Fibroblast of pulmonary artery (primary cell): ENCODE data around the gene TJP2.

Source experiments
- DNase-seq: peaks from one replicate; pipeline ENCODE4 v3.0.0-alpha.2; 2010; ENCODE audit warnings: low read depth
- H3K4me3 ChIP-seq: replicated peaks from 2 replicates; pipeline ENCODE4 v1.5.1; 2011; ENCODE audit warnings: low read depth, mild to moderate bottlenecking, control low read depth, low read length, moderate library complexity
- TF ChIP-seq, protein P1 (sequence below): IDR thresholded peaks from 2 replicates; pipeline ENCODE4 v1.5.1; 2011; ENCODE audit warnings: mild to moderate bottlenecking, control low read depth, low read length, inconsistent platforms; ENCODE audit errors: missing control alignments

The TJP2 gene

DNA sequence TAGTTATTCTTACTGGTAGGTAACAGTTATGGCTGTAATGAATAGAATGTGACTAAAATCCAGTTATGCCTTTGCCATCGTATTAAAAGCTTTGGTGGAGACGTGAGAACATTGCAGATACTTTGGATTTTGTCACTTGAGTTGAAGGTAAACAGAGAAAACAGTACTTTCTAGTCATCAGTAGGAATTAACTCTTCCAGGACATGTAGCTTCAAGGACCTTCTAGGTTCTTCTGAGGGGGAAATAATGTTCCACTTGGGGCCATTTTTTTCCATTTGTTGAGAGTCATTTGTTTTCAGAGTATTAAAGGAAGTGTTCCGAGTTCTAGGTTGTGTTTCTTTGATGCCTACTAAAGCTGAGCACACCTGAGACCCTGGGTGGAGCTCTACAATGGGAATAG is 6.1 kb downstream of the TJP2 start:
- TF ChIP-seq, protein P1, sequence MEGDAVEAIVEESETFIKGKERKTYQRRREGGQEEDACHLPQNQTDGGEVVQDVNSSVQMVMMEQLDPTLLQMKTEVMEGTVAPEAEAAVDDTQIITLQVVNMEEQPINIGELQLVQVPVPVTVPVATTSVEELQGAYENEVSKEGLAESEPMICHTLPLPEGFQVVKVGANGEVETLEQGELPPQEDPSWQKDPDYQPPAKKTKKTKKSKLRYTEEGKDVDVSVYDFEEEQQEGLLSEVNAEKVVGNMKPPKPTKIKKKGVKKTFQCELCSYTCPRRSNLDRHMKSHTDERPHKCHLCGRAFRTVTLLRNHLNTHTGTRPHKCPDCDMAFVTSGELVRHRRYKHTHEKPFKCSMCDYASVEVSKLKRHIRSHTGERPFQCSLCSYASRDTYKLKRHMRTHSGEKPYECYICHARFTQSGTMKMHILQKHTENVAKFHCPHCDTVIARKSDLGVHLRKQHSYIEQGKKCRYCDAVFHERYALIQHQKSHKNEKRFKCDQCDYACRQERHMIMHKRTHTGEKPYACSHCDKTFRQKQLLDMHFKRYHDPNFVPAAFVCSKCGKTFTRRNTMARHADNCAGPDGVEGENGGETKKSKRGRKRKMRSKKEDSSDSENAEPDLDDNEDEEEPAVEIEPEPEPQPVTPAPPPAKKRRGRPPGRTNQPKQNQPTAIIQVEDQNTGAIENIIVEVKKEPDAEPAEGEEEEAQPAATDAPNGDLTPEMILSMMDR, result no peak
- H3K4me3 ChIP-seq, result peak overlapping the region; percentile 10
- DNase-seq, result no peak

DNA sequence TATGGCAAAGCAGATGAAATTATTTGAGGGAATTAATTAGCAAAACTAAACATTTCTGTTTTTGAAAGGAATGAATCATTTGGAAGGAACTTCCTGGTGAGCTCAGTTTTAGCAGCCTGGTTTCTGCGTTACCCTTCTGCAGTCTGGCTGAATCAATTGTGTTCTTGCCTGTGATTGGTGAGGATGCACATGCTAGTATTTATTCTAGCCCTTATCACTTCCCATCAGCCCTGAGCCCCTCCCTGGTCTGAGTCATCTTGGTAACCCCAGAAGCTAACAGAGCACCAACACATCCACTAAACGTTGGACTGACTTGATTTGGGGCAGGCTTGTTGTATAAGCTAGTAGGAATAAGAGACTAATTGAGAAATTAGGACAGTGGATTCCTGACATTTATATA is 6.6 kb downstream of the TJP2 start:
- peak; percentile 95 for DNase-seq
- TF ChIP-seq, protein P1, result no peak
- H3K4me3 ChIP-seq, result peak overlapping the region; percentile 10

DNA sequence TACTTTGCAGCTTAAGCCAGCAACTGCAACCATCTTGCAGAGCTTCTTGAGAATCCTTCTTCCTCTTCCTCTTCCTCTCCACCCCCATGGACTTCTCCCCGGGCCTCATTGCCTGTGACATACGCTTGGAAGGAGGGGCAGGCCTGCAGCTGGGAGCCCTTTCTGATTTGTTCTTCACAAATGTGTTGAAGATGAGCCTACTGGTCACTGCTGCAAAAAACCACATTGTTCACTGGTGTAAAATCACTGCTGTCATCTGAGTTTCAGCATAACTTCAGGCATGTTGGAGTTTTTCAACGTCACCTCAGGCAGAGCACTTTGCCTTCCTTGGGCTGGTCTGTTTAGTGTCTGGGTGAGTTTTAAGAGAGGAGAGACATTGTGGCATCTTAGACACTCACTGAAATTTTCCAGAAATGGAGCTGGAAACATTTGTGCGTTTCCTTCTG is 7.9 kb downstream of the TJP2 start:
- no peak overlapping the region for H3K4me3 ChIP-seq
- DNase-seq, result no peak
- TF ChIP-seq, protein P1, result no peak

DNA sequence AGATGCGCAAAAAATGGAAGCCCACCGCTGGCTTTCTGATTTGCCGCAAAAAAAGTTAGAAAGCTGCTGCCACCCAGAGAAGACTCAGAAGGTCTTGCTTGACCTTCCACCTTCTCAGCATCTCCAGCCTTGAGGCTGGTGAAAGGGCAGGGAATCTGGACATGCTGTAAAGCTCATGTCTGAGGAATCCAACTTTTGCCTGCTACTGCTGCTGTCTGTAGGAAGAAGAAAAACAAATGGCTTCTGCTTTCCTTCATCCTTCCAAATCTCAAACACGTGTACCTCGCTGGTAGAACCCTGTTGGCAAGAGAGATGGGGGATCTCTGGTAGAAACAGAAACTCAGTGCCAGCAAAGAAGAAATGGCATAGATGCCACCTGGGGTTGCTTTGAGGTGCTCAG is 10.2 kb downstream of the TJP2 start:
- TF ChIP-seq, protein P1, result no peak
- no peak for DNase-seq

DNA sequence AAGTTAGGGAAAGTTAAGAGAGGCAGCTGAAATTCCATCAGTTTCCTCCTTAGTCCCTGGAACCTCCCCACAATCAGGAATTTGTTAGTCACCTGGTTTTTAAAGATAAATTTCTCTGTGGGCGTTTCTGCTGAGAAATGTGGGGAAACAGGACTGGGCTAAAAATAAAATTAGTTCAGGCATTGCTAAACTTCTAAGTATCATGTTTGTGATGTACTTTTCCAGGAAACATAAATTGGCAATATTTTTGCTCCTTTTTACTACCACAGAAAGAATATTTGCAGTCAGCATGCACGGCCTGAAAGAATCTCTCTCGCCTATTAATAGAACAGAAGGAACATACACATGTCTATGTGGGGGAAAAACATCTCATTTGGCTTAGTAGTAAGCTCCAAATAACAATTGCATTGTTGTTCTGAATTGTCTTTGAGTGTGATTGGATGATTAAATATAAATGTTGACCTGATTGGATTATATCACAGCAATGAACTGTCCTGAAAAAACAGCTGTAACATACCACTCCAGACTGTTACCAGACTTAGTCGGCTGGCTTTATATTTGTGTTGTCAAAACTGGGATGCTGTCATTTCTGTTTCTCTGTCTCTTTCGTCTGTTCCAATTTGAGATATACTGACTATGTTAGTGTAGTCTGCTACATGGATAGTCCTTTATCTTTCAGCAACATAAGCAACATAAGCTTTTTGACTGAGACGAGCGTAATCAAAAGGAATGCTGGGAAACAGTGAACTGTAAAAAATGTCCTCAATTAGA is 12.9 kb downstream of the TJP2 start:
- TF ChIP-seq, protein P1, result no peak
- peak overlapping the region; percentile 27 for H3K4me3 ChIP-seq
- peak; percentile 83 for DNase-seq

More for the DNA sequence above, 10.2 kb downstream of the TJP2 start:
- H3K4me3 ChIP-seq, result no peak overlapping the region

DNA sequence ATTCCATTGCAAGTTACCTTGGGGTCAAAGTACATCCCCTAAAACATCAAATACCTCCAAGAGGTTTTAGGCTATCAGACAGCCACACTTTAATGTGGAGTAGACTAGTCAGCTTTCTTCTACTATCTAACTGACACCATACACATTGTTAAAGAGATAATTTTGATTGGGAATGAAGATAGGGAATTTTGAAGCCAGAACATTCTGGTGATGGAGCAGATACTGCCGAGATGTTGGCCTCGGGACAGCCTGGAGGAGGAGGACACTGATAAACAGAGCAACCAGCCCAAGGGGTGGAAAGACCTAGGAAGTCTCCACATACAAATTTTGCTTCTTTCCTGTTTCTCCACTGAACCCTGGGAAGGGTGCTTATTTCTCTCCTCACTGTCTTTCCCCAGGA is 14.9 kb downstream of the TJP2 start:
- H3K4me3 ChIP-seq, result no peak overlapping the region
- TF ChIP-seq, protein P1, result no peak
- no peak for DNase-seq
